CD4-positive, alpha-beta T cell treated with Interleukin-12 subunit alpha and Interleukin-12 subunit beta, for 1 hour (primary cell): ENCODE results near the gene CD300H.
"Not testable (repeated sequence)": the region's sequence is repeated elsewhere in the genome, so short reads cannot be mapped to it uniquely, and the experiment has no call there.

Experiments
- DNase-seq: peaks from one replicate; pipeline ENCODE4 v3.0.0-alpha.2; 2020

The CD300H gene

DNA sequence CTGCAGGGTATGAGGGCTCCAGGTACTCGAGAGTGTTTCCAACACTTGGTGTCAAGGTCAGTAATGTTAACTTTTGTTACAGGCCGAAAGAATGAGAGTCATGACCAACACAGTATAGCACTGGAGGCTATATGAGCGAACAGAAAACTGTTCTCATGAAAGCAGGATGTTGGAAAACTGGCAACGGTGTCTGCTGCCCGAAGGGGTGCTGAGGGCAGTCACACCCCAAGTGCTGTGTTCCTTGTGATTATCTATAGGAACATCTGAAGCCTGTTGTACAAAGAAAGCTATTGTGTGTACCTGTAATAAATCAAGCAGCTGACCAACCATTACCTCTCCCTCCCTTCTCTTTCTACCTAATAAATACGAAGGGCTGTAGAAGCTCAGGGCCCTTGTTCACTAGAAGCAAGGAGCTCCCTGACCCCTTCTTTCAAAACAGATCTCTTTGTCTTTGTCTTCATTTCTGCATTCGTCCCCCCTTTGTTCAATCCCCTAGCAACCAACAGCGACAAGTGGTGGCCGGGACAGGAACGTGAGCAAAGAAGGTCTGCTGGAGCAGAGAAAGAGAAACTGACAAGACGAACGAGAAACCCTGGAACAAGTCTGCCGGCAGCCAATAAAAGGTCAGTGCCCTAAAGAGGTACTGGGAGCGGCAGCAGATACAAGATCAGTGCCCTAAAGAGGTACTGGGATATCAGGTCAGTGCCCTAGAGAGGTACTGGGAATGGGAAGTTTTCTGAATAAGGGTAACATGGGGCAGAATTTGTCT, 17.2 kb upstream of the CD300H start:
- no peak for DNase-seq

- no peak for DNase-seq
Observed at GRCh38 chr17:74582633-74583032, 15.3 kb upstream of the CD300H start.

- DNase-seq = no peak
Observed at GRCh38 chr17:74579900-74580299, 12.6 kb upstream of the CD300H start.

DNA sequence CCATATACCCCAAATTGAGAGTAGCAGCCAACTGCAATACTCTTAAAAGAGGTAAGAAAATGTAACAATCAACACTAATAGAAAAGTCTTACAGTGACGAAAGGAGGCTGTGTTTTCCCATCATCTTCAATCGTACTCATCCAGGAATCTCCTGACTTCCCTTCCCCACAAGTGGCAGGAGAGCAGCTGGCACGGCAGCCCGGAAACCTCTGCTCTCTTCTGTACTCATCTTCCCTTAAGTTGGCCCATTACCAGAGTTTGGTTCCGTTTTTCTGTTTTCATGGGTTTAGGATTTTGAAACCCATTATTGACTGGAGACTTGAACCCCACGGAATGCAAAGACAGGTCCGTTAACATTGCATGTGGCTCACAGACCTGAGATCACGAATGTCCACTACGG, 11.7 kb upstream of the CD300H start:
- no peak for DNase-seq

- DNase-seq = no peak
Observed at GRCh38 chr17:74574489-74575142, 7.3 kb upstream of the CD300H start.

GRCh38 chr17:74573635-74574034, 6.3 kb upstream of the CD300H start:
- not testable (repeated sequence) for DNase-seq

DNA sequence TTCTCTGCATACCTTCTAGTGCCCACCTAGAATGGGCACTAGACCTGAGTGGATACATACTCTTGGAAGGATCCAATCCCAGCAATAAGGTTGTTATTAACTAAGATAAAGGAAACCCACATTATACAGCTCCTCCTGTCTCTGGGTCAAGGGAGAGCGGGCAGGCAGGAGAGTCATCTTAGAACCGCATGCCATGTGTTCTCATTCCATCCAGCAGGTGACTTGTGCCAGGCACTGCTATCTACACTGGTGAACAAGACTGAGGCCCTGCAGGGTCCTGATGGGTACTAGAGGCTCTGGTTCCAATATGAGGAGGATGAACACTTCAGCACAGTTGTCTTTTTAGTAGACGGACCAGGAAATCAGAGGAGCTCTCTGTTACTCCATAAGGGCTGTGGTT, 5.9 kb upstream of the CD300H start:
- DNase-seq = no peak

DNA sequence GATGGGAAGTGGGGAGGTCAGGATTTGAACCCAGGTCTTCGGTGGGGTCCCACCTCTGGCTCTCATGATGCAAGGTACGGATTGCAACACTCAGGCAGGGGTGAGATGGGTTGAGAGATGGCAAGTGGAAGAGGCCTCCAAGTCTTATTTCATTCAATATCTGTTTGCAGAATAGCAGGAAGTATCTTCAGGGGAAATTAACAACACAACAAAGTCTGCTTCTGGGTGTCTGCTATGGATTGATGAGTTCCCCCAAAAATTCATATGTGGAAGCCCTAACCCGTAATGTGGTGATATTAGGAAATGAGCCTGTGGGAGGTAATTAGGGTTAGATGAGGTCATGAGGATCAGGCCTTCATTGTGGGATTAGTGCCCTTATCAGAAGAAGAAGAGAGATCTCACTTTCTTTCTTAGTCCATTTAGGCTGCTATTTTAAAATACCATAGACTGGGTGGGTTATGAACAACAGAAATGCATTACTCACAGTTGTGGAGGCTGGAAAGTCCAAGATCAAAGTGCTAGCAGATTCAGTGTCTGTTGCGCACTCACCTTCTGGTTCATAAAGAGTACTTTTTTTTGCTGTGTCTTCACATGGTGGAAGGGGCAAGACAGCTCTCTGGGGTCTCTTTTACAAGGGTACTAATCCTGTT, 4.4 kb upstream of the CD300H start:
- DNase-seq = no peak

GRCh38 chr17:74569020-74570003, 2.0 kb upstream of the CD300H start:
- DNase-seq = peak; percentile 18

GRCh38 chr17:74568106-74568873, 981 bp upstream of the CD300H start:
- DNase-seq = no peak

DNA sequence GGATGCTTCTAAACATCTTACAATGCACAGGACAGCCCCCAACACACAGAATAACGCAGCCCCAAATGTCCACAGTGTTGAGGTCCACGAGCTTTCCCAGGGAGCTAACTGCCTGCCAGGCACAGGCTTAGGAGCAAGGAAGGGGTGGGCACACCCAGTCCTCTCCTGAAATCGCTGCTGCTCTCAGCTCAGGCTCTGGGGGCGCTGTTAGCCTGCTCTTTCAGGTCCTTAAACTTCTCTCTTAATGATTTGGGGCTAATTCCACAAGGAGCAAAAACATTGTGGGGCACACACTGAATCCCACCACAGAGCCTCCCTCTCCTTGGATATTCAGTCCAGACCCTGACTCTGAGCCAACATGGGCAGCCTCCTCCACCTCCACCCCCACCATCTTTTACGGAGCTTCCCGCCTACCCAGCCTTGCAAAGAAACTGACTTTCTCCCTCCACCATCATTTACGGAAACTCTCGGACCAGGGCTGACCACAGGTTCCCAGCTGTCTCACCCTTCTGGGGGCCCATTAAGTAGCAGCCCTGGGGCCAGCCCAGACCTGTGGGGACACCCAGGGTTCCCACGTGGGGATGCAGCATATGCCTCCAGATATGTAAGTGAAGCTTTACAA, 1.1 kb downstream of the CD300H start:
- DNase-seq = peak; percentile 23

- no peak for DNase-seq
Observed at GRCh38 chr17:74565126-74565525, 2.2 kb downstream of the CD300H start.

DNA sequence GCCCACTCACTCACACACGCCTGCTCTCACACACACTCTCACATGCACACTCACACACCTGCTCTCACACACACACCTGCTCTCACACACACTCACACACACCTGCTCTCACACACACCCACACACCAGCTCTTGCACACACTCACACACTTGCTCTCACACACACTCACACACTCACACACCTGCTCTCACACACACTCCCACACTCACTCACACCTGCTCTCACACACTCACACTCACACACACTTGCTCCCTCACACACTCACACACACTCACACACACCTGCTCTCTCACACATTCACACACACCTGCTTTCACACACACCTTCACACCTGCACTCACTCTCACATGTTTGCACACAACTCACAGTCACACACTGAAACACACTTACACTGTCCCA, 4.0 kb downstream of the CD300H start:
- no peak for DNase-seq

- DNase-seq = no peak
Observed at GRCh38 chr17:74561586-74561985, 5.7 kb downstream of the CD300H start.

GRCh38 chr17:74558882-74559519, 8.3 kb downstream of the CD300H start:
- DNase-seq = no peak

- not testable (repeated sequence) for DNase-seq
Observed at GRCh38 chr17:74558402-74558801, 8.9 kb downstream of the CD300H start.

DNA sequence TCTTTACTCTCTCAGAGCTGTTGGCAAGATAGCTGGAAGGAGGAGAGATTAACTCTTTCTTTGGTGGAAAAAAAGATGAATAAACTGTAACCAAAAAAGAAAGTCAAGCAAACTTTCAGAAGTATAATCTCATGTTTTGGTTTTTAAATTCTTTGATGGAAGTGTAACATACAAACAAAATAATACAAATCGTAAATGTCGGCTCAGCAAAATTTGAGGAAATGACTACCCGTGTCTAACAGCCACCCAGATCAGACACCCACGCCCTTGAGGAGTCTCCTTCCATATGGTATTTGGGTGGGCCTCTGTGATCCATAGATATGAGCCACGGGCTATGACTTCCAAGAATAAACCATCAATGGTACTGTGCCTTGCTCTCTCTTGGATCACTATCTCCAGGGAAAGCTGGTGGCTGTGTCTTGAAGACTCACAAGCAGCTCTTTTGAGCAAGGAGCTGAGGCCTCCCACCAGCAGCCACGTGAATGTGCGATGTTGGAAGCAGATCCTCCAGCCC, 11.8 kb downstream of the CD300H start:
- DNase-seq = no peak

- DNase-seq = no peak
Observed at GRCh38 chr17:74554909-74555308, 12.4 kb downstream of the CD300H start.

DNA sequence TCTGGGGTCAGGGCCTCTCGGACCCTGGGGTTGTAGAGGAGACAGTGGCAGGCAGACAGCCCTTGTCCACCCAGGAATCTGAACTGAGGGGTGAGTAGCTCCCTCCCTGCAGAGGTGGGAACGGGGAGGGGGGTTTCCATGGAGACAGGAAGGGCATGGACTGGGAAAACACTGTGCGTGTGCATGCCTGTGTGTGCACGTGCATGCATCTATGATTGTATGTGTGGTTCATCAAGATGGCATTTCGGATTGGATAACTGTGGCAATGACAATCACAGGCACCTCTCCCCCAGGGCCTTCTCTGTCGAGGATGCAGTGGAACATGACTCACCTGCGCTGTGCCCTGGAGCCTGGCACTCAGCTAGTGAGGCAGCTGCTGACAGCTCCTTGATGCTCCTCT, 15.3 kb downstream of the CD300H start:
- no peak for DNase-seq

- DNase-seq = no peak
Observed at GRCh38 chr17:74550602-74551001, 16.7 kb downstream of the CD300H start.

GRCh38 chr17:74549343-74549742, 18.0 kb downstream of the CD300H start:
- DNase-seq = no peak
